HepG2 (cell line): Measurements from ENCODE around the gene SSBP1. TPM values are rescaled to one million over a fixed set of nuclear protein-coding genes. Genes with fewer than 3 reads are reported as not detected.

Source experiments
- ATAC-seq: fragments of 200-7000 bp; cut with Tn5 transposase; 3 replicates; pipeline ENCODE4 v1.9.1; 2020; ENCODE audit warnings: mild to moderate bottlenecking, moderate library complexity
- BruUV-seq: library from RNA; stranded (reverse); fragments of 400-500 nt; replicated peaks from 2 replicates; lab custom pipeline; 2021; lab: Mats Ljungman, UMichigan
- CTCF ChIA-PET: fragments of 300-600 bp; formaldehyde crosslinking; extraction: SDS; loops from one replicate; lab custom pipeline; 2021; ENCODE audit warnings: low total read pairs, inconsistent platforms, low intra/inter-chr PET ratio; lab: Yijun Ruan, JAX
- POLR2A ChIA-PET: fragments of 350-600 bp; sonication (Branson Sonifier 250); formaldehyde crosslinking; loops from one replicate; lab custom pipeline; 2020; ENCODE audit warnings: antibody characterized with exemption, inconsistent platforms; lab: Yijun Ruan, JAX
- DNase-seq: peaks from one replicate; pipeline ENCODE4 v3.0.0-alpha.2; 2015; ENCODE audit warnings: low spot score
- FAIRE-seq: peaks from 3 replicates; lab custom pipeline; 2011; peaks lifted over from hg19 to GRCh38; lab: Jason Lieb, UNC
- H2AFZ ChIP-seq: one replicate; pipeline ENCODE4 v1.6.1; 2011; ENCODE audit warnings: low read length, inconsistent platforms
- H3K27ac ChIP-seq: fragments of 300-600 bp; 3 replicates; pipeline ENCODE4 v1.8.0; 2011; ENCODE audit warnings: mixed run types, mild to moderate bottlenecking, mixed read lengths, low read length, inconsistent platforms; ENCODE audit not compliant: insufficient read depth; ENCODE audit errors: extremely low read length
- H3K27me3 ChIP-seq, 2 experiments: fragments of 200-600 bp in 1 of 2; 2 replicates in 1 of 2; 3 replicates in 1 of 2; pipeline versions ENCODE4 v1.6.0 to v1.8.0; 2011; ENCODE audit warnings: low read length in 2 of 2, mild to moderate bottlenecking in 2 of 2, moderate library complexity in 2 of 2, inconsistent platforms in 1 of 2; ENCODE audit not compliant: insufficient read depth in 2 of 2, control insufficient read depth in 1 of 2
- H3K36me3 ChIP-seq, 2 experiments: fragments of 200-600 bp in 1 of 2; replicated peaks in 1 of 2; 2 replicates in 1 of 2; 3 replicates in 1 of 2; pipeline versions ENCODE4 v1.5.1 to v1.8.0; 2011; ENCODE audit warnings: low read length in 2 of 2, inconsistent platforms in 1 of 2; ENCODE audit not compliant: insufficient read depth in 2 of 2, control insufficient read depth in 1 of 2
- H3K4me1 ChIP-seq: 2 replicates; pipeline ENCODE4 v1.5.1; 2012; ENCODE audit warnings: low read length, inconsistent platforms; ENCODE audit not compliant: insufficient read depth
- H3K4me2 ChIP-seq: 2 replicates; pipeline ENCODE4 v1.6.0; 2011; ENCODE audit warnings: low read depth, low read length, inconsistent platforms
- H3K4me3 ChIP-seq, 3 experiments: fragments of 200-600 bp in 1 of 3; sonication (generic), shearing (Covaris generic) in 1 of 3; replicated peaks in 1 of 3; 2 replicates each; pipeline ENCODE4 v1.5.1; 2011 to 2016; ENCODE audit warnings: low read length in 3 of 3, inconsistent platforms in 2 of 3, low read depth in 2 of 3, mild to moderate bottlenecking in 2 of 3, control low read depth in 1 of 3, mixed read lengths in 1 of 3; ENCODE audit not compliant: insufficient read depth in 1 of 3
- H3K79me2 ChIP-seq: one replicate; pipeline ENCODE4 v1.6.1; 2011; ENCODE audit warnings: low read length, inconsistent platforms; ENCODE audit not compliant: insufficient read depth
- H3K9ac ChIP-seq: 2 replicates; pipeline ENCODE4 v1.6.0; 2011; ENCODE audit warnings: mild to moderate bottlenecking, low read depth, low read length, inconsistent platforms; ENCODE audit not compliant: insufficient read depth
- H3K9me3 ChIP-seq: 2 replicates; pipeline ENCODE4 v1.5.1; 2012; ENCODE audit warnings: mild to moderate bottlenecking, low read length
- H4K20me1 ChIP-seq: 2 replicates; pipeline ENCODE4 v1.6.0; 2011; ENCODE audit warnings: inconsistent platforms, mild to moderate bottlenecking, low read length, moderate library complexity; ENCODE audit not compliant: insufficient read depth
- BRD4 ChIP-seq: sonication (generic); formaldehyde crosslinking; IDR thresholded peaks from 2 replicates; pipeline ENCODE4 v1.4.0; 2020; ENCODE audit warnings: missing genetic modification reagents
- GTF3A ChIP-seq: sonication (generic); formaldehyde crosslinking; conservative IDR thresholded peaks from 2 replicates; pipeline ENCODE4 v1.4.0; 2020; ENCODE audit warnings: mild to moderate bottlenecking, missing genetic modification reagents
- HMG20B ChIP-seq: conservative IDR thresholded peaks from 2 replicates; pipeline ENCODE4 v1.6.1; 2016; ENCODE audit warnings: missing genetic modification reagents, missing compliant biosample characterization
- HOXA7 ChIP-seq: sonication (generic); formaldehyde crosslinking; IDR thresholded peaks from 2 replicates; pipeline ENCODE4 v1.8.1; 2022; ENCODE audit warnings: mild to moderate bottlenecking, missing genetic modification reagents, moderate library complexity
- MEIS1 ChIP-seq: sonication (generic); formaldehyde crosslinking; IDR thresholded peaks from 2 replicates; pipeline ENCODE4 v1.9.0; 2021; ENCODE audit warnings: mild to moderate bottlenecking, missing genetic modification reagents, moderate library complexity, borderline replicate concordance
- MYC ChIP-seq: sonication (generic); formaldehyde crosslinking; IDR thresholded peaks from 2 replicates; pipeline ENCODE4 v1.9.0; 2021; ENCODE audit warnings: missing genetic modification reagents, borderline replicate concordance
- PCBP2 ChIP-seq: fragments of 200-400 bp; formaldehyde crosslinking; optimal IDR thresholded peaks from 2 replicates; pipeline ENCODE3; 2018; ENCODE audit warnings: low read length, low read depth; ENCODE audit not compliant: poor library complexity, severe bottlenecking
- THYN1 ChIP-seq: sonication (generic); formaldehyde crosslinking; IDR thresholded peaks from 2 replicates; pipeline ENCODE4 v1.8.1; 2023; ENCODE audit warnings: low read depth, mild to moderate bottlenecking, moderate library complexity, missing genetic modification reagents, borderline replicate concordance
- ZBTB25 ChIP-seq: IDR thresholded peaks from 2 replicates; pipeline ENCODE4 v1.6.1; 2018; ENCODE audit warnings: missing genetic modification reagents
- ZBTB7B ChIP-seq: sonication (generic); formaldehyde crosslinking; IDR thresholded peaks from 2 replicates; pipeline ENCODE4 v1.4.0; 2020; ENCODE audit warnings: missing genetic modification reagents
- ZNF687 ChIP-seq: sonication (generic); formaldehyde crosslinking; IDR thresholded peaks from 2 replicates; pipeline ENCODE4 v1.5.1; 2020; ENCODE audit warnings: mild to moderate bottlenecking, missing genetic modification reagents, moderate library complexity
- ZNF746 ChIP-seq: sonication (generic); formaldehyde crosslinking; IDR thresholded peaks from 2 replicates; pipeline ENCODE4 v1.8.0; 2022; ENCODE audit warnings: mild to moderate bottlenecking, missing genetic modification reagents
- WGBS: methylation state at CpG from one replicate; pipeline ENCODE4 v1.1.6; 2017; ENCODE audit warnings: low lambda C conversion rate; 5-methylcytosine and 5-hydroxymethylcytosine counted together
- in situ Hi-C: cut with HindIII; loops from 2 replicates; pipeline ENCODE4 v1.10.0; 2017; ENCODE audit warnings: low pct_unique_long_range_greater_than_20kb; ENCODE audit not compliant: extremely low pct_ligation_motif_present
- intact Hi-C: fragments of 100-400 bp; cut with micrococcal nuclease; formaldehyde crosslinking; loops from one replicate; pipeline ENCODE4 v1.10.0; 2022; ENCODE audit not compliant: unreplicated experiment
- polyA plus RNA-seq, 8 experiments: library from polyadenylated mRNA; depleted of rRNA in 3 of 8; stranded (reverse) in 7 of 8; unstranded in 1 of 8; fragments of >200 nt; fragmentation: Illumina TruSeq in 4 of 8; extraction: Trizol in 4 of 8; gene quantifications; 2 replicates each; pipeline versions ENCODE4 v1.2.1 to v1.2.3, GENCODE V29; 2011 to 2016; ENCODE audit warnings: low read depth in 4 of 8, missing spikeins in 1 of 8, mixed read lengths in 1 of 8; ENCODE audit not compliant: insufficient read depth in 1 of 8
- total RNA-seq, 5 experiments: library from RNA; depleted of rRNA; stranded (reverse); fragments of >200 nt; fragmentation: Illumina TruSeq; extraction: Trizol; gene quantifications; 2 replicates each; pipeline ENCODE4 v1.2.3, GENCODE V29; 2016; ENCODE audit warnings: low read depth in 1 of 5

The SSBP1 gene
- total and polyA plus RNA-seq, 2 of the 13 experiments (the other 11 are each of a cell fraction or from before 2014, with no cell fraction given), result 64.4 to 254 TPM

GRCh38 chr7:141738592-141739013 lies 445 bp downstream of the SSBP1 start:
- TSS peak; percentile 80 for BruUV-seq
- intact Hi-C loops, result loop anchor here (1.0 to 2.0 kb wide), 3 partner anchors 42 to 187 kb away; partner anchors contain the start of gene AGK
- POLR2A ChIA-PET, result interaction anchor here (0.8 to 2.1 kb wide), 6 partner anchors 23 to 724 kb away, joined by 3 to 18 read pairs (median 6); partner anchors contain the start of genes AGK, DENND11 and MRPS33
- in situ Hi-C loops, result loop anchor here (10.0 kb wide), 1 partner anchor 84 kb away; no protein-coding TSS in a partner anchor
- peaks cover 32% of the 10 kb centered on the region for H3K79me2 ChIP-seq
- FAIRE-seq (no peak), DNase-seq (no peak), ATAC-seq (peak; percentile 82)
- H4K20me1 ChIP-seq, result no peaks in the 10 kb centered on the region
- peak overlapping the region; percentile 84 to 93 (median 85) for H3K4me3 ChIP-seq
- H2AFZ ChIP-seq, result peak overlapping the region; percentile 61
- H3K9ac ChIP-seq, result peak overlapping the region; percentile 82
- no peaks in the 10 kb centered on the region; a peak in 1 of 5 replicates for H3K27me3 ChIP-seq
- 0% methylated on average over 6 of the region's 6 CpGs for WGBS
- peak overlapping the region; percentile 81 for H3K27ac ChIP-seq
- no peaks in the 10 kb centered on the region for H3K9me3 ChIP-seq
- peak overlapping the region; percentile 85 for H3K4me2 ChIP-seq
- H3K4me1 ChIP-seq, result peaks cover 29% of the 10 kb centered on the region
- peaks cover 10 to 31% of the 10 kb centered on the region in 2 experiments for H3K36me3 ChIP-seq
- CTCF ChIA-PET, result interaction anchor here (2.5 kb wide), 1 partner anchor 84 kb away, joined by 16 read pairs; no protein-coding TSS in a partner anchor
- TF ChIP-seq PCBP2 (no peak), MEIS1 (peak; percentile 2; the same call in 1 of the 2 replicates), HMG20B (CRISPR knock-in tag) (no peak), BRD4 (CRISPR knock-in tag) (0 out of 2 replicates have a peak, but pooled peaks have one; percentile 12), HOXA7 (CRISPR knock-in tag) (no peak), ZNF687 (CRISPR knock-in tag) (peak; percentile 17; the same call in 1 of the 2 replicates), ZBTB7B (CRISPR knock-in tag) (0 out of 2 replicates have a peak, but pooled peaks have one; percentile 3), ZNF746 (CRISPR knock-in tag) (peak; percentile 19; the same call in 1 of the 2 replicates), ZBTB25 (no peak), GTF3A (CRISPR knock-in tag) (0 out of 2 replicates have a peak, but pooled peaks have one; percentile 33), THYN1 (CRISPR knock-in tag) (no peak), MYC (CRISPR knock-in tag) (peak; percentile 3; the same call in 1 of the 2 replicates)
